Neural cell (in vitro differentiated cells): Measurements from ENCODE around the gene CLDN8. TPM values are rescaled to one million over a fixed set of nuclear protein-coding genes. Genes with fewer than 3 reads are reported as not detected.

ENCODE experiments used
- H2AFZ ChIP-seq: fragments of 200-600, 300-800 bp; sonication (generic), shearing (Covaris generic); 2 replicates; pipeline ENCODE4 v1.6.0; 2014; ENCODE audit warnings: low read depth, mild to moderate bottlenecking, antibody characterized with exemption, low read length, moderate library complexity
- H3F3A ChIP-seq: fragments of 200-600 bp; shearing (Covaris generic); 2 replicates; pipeline ENCODE4 v1.6.1; 2016; ENCODE audit warnings: mild to moderate bottlenecking, moderate library complexity, mixed read lengths, antibody characterized with exemption, low read length; ENCODE audit not compliant: insufficient read depth, poor library complexity, severe bottlenecking
- H3K27ac ChIP-seq: fragments of 200-600, 300-800 bp; sonication (generic), shearing (Covaris generic); 2 replicates; pipeline ENCODE4 v1.5.1; 2014; ENCODE audit warnings: mild to moderate bottlenecking, low read length, moderate library complexity
- H3K27me3 ChIP-seq: fragments of 300-800, 200-600 bp; sonication (generic), shearing (Covaris generic); 2 replicates; pipeline ENCODE4 v1.6.0; 2014; ENCODE audit warnings: mild to moderate bottlenecking, low read depth, low read length, moderate library complexity; ENCODE audit not compliant: insufficient read depth
- H3K36me3 ChIP-seq: fragments of 300-800, 200-600 bp; sonication (generic), shearing (Covaris generic); 2 replicates; pipeline ENCODE4 v1.5.1; 2014; ENCODE audit warnings: mild to moderate bottlenecking, antibody characterized with exemption, low read length, moderate library complexity; ENCODE audit not compliant: insufficient read depth
- H3K4me2 ChIP-seq: fragments of 300-800, 200-600 bp; sonication (generic), shearing (Covaris generic); 2 replicates; pipeline ENCODE4 v1.6.0; 2014; ENCODE audit warnings: mild to moderate bottlenecking, low read length
- H3K4me3 ChIP-seq: fragments of 300-800, 200-600 bp; sonication (generic), shearing (Covaris generic); 2 replicates; pipeline ENCODE4 v1.5.1; 2014; ENCODE audit warnings: mild to moderate bottlenecking, low read length, moderate library complexity
- H3K79me2 ChIP-seq: fragments of 200-600 bp; shearing (Covaris generic); replicated peaks from 2 replicates; pipeline ENCODE4 v1.6.0; 2014; ENCODE audit warnings: mild to moderate bottlenecking, low read length, moderate library complexity; ENCODE audit not compliant: insufficient read depth
- H3K9ac ChIP-seq: fragments of 300-800, 200-600 bp; sonication (generic), shearing (Covaris generic); 2 replicates; pipeline ENCODE4 v1.6.1; 2016; ENCODE audit warnings: mild to moderate bottlenecking, low read length, mixed read lengths
- H3K9me2 ChIP-seq: fragments of 200-600 bp; shearing (Covaris generic); 2 replicates; pipeline ENCODE4 v1.6.1; 2016; ENCODE audit warnings: mild to moderate bottlenecking, low read length, mixed read lengths; ENCODE audit not compliant: insufficient read depth
- H3K9me3 ChIP-seq: fragments of 200-600, 300-800 bp; sonication (generic), shearing (Covaris generic); 2 replicates; pipeline ENCODE4 v1.6.1; 2016; ENCODE audit warnings: mild to moderate bottlenecking, mixed run types, low read length, moderate library complexity, mixed read lengths
- H4K20me1 ChIP-seq: fragments of 200-600 bp; shearing (Covaris generic); 2 replicates; pipeline ENCODE4 v1.6.1; 2016; ENCODE audit warnings: mild to moderate bottlenecking, mixed run types; ENCODE audit not compliant: insufficient read depth
- CTCF ChIP-seq: fragments of 450-650 bp; IDR thresholded peaks from 2 replicates; pipeline ENCODE4 v1.5.1; 2014; ENCODE audit warnings: antibody characterized with exemption, mild to moderate bottlenecking, moderate library complexity; ENCODE audit not compliant: poor library complexity, severe bottlenecking
- MXI1 ChIP-seq: fragments of 450-650 bp; conservative IDR thresholded peaks from 2 replicates; pipeline ENCODE4 v1.6.1; 2014; ENCODE audit warnings: antibody characterized with exemption, mild to moderate bottlenecking; ENCODE audit not compliant: poor library complexity, severe bottlenecking
- RAD21 ChIP-seq: fragments of 450-650 bp; conservative IDR thresholded peaks from 2 replicates; pipeline ENCODE4 v1.6.1; 2014; ENCODE audit warnings: antibody characterized with exemption, mild to moderate bottlenecking, moderate library complexity
- REST ChIP-seq: IDR thresholded peaks from 2 replicates; pipeline ENCODE4 v1.6.1; 2012; ENCODE audit warnings: borderline replicate concordance
- TAF1 ChIP-seq: IDR thresholded peaks from 2 replicates; pipeline ENCODE4 v1.6.1; 2012; ENCODE audit warnings: low read depth
- polyA plus RNA-seq: library from polyadenylated mRNA; depleted of rRNA; stranded (reverse); fragments of >200 nt; gene quantifications from 2 replicates; pipeline ENCODE4 v1.2.3, GENCODE V29; 2014

CLDN8 gene
- polyA plus RNA-seq, 1 donor from 2014 or later, result not detected

GRCh38 chr21:30234050-30234449, 18.2 kb upstream of the CLDN8 start:
- no peak overlapping the region for H3K4me2 ChIP-seq

GRCh38 chr21:30233228-30234020, 17.5 kb upstream of the CLDN8 start:
- H3K9me2 ChIP-seq, result no peaks in the 10 kb centered on the region
- no peaks in the 10 kb centered on the region for H3K9me3 ChIP-seq
- no peaks in the 10 kb centered on the region for H3F3A ChIP-seq
- no peak overlapping the region for H3K4me2 ChIP-seq
- no peak overlapping the region for H3K4me3 ChIP-seq
- H4K20me1 ChIP-seq, result no peaks in the 10 kb centered on the region
- no peak overlapping the region for H2AFZ ChIP-seq
- H3K79me2 ChIP-seq, result no peaks in the 10 kb centered on the region
- TF ChIP-seq REST (peak; percentile 30), RAD21 (no peak)
- H3K27ac ChIP-seq, result no peak overlapping the region
- H3K36me3 ChIP-seq, result no peaks in the 10 kb centered on the region
- no peak overlapping the region for H3K9ac ChIP-seq
- H3K27me3 ChIP-seq, result no peaks in the 10 kb centered on the region

More at GRCh38 chr21:30234050-30234449, 18.2 kb upstream of the CLDN8 start:
- no peak overlapping the region for H2AFZ ChIP-seq
- no peaks in the 10 kb centered on the region for H3K36me3 ChIP-seq
- H3K4me3 ChIP-seq, result no peak overlapping the region
- H3K9me2 ChIP-seq, result no peaks in the 10 kb centered on the region
- no peak overlapping the region for H3K9ac ChIP-seq
- no peak overlapping the region for H3K27ac ChIP-seq
- no peaks in the 10 kb centered on the region for H3K27me3 ChIP-seq
- no peak for TF ChIP-seq TAF1
- no peak for TF ChIP-seq REST
- no peak for TF ChIP-seq MXI1
- TF ChIP-seq CTCF, result no peak
- TF ChIP-seq RAD21, result no peak
- H3F3A ChIP-seq, result no peaks in the 10 kb centered on the region
- H3K9me3 ChIP-seq, result no peaks in the 10 kb centered on the region
- no peaks in the 10 kb centered on the region for H3K79me2 ChIP-seq
- H4K20me1 ChIP-seq, result no peaks in the 10 kb centered on the region
